NCI-H146 treated with DMSO at 0.1 percent for 48 hours (cell line): Measurements from ENCODE around the gene PDLIM4.

ENCODE experiments used
- DNase-seq: peaks from one replicate; lab custom pipeline; 2025; ENCODE audit not compliant: unreplicated experiment; lab: John Stamatoyannopoulos, UW

The PDLIM4 gene

GRCh38 chr5:132251220-132251725, 6.2 kb upstream of the PDLIM4 start:
- DNase-seq = no peak

GRCh38 chr5:132253008-132253441, 4.5 kb upstream of the PDLIM4 start:
- DNase-seq = peak; percentile 17

GRCh38 chr5:132253452-132254320, 3.8 kb upstream of the PDLIM4 start:
- no peak for DNase-seq

- no peak for DNase-seq
Observed at GRCh38 chr5:132254321-132254977, 3.0 kb upstream of the PDLIM4 start.

- DNase-seq = no peak
Observed at GRCh38 chr5:132256086-132256782, 1.3 kb upstream of the PDLIM4 start.

- DNase-seq = no peak
Observed at GRCh38 chr5:132256783-132257130, 739 bp upstream of the PDLIM4 start.

GRCh38 chr5:132258102-132259068, 889 bp downstream of the PDLIM4 start:
- DNase-seq = no peak

- no peak for DNase-seq
Observed at GRCh38 chr5:132259069-132259851, 1.8 kb downstream of the PDLIM4 start.

GRCh38 chr5:132260051-132260450, 2.6 kb downstream of the PDLIM4 start:
- no peak for DNase-seq

GRCh38 chr5:132260714-132261551, 3.4 kb downstream of the PDLIM4 start:
- no peak for DNase-seq

GRCh38 chr5:132261881-132262845, 4.7 kb downstream of the PDLIM4 start:
- DNase-seq = no peak

- DNase-seq = no peak
Observed at GRCh38 chr5:132262882-132263547, 5.5 kb downstream of the PDLIM4 start.

GRCh38 chr5:132263548-132264261, 6.2 kb downstream of the PDLIM4 start:
- DNase-seq = no peak

- no peak for DNase-seq
Observed at GRCh38 chr5:132264546-132265335, 7.2 kb downstream of the PDLIM4 start.

- DNase-seq = no peak
Observed at GRCh38 chr5:132265336-132266030, 8.0 kb downstream of the PDLIM4 start.
